ENCODE results near the gene PTCH2. TPM values are rescaled to one million over a fixed set of nuclear protein-coding genes. Genes with fewer than 3 reads are reported as not detected.

The PTCH2 gene
- total RNA-seq, 4 donors from 2014 or later = 1.2 to 2.4 (median 1.5) TPM

- H3K9me3 ChIP-seq = no peaks in the 10 kb centered on the region
- peak; percentile 83 to 85 for DNase-seq (ENCODE audit: low spot score in 2 of 2)
- H3K4me3 ChIP-seq = peak overlapping the region; percentile 33
- peaks cover 23% of the 10 kb centered on the region for H3K36me3 ChIP-seq
- TF ChIP-seq POLR2A (IDR thresholded peaks at IDR 0.05) (no peak), EP300 (IDR thresholded peaks at IDR 0.05) (no peak)
- TF ChIP-seq, protein P1, sequence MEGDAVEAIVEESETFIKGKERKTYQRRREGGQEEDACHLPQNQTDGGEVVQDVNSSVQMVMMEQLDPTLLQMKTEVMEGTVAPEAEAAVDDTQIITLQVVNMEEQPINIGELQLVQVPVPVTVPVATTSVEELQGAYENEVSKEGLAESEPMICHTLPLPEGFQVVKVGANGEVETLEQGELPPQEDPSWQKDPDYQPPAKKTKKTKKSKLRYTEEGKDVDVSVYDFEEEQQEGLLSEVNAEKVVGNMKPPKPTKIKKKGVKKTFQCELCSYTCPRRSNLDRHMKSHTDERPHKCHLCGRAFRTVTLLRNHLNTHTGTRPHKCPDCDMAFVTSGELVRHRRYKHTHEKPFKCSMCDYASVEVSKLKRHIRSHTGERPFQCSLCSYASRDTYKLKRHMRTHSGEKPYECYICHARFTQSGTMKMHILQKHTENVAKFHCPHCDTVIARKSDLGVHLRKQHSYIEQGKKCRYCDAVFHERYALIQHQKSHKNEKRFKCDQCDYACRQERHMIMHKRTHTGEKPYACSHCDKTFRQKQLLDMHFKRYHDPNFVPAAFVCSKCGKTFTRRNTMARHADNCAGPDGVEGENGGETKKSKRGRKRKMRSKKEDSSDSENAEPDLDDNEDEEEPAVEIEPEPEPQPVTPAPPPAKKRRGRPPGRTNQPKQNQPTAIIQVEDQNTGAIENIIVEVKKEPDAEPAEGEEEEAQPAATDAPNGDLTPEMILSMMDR (IDR thresholded peaks at IDR 0.05) = no peak
- H3K27me3 ChIP-seq = no peaks in the 10 kb centered on the region
- peaks cover 82% of the 10 kb centered on the region for H3K4me1 ChIP-seq
- 43% methylated on average over 6 of the region's 6 CpGs for WGBS
- H3K27ac ChIP-seq = peak overlapping the region; percentile 94
Observed at GRCh38 chr1:44808938-44809917, 33.8 kb downstream of the PTCH2 start.

GRCh38 chr1:44808063-44808937 is 34.8 kb downstream of the PTCH2 start, which contains the start of gene BTBD19:
BTBD19 (plus strand) TSS chr1:44808523; CDS start chr1:44808821, 298 bp downstream.
- Histone ChIP-seq H3K27ac (peak within 1 kb of the TSS; percentile 94), H3K4me3 (peak within 1 kb of the TSS; percentile 33), H3K9me3 (no peaks in the 10 kb centered on the region), H3K36me3 (peaks cover 32% of the 10 kb centered on the region), H3K4me1 (peaks cover 83% of the 10 kb centered on the region), H3K27me3 (no peaks in the 10 kb centered on the region)
- DNase-seq (ENCODE audit: low spot score in 2 of 2) = peak; percentile 93 to 94
- 15% methylated on average over 12 of the region's 23 CpGs for WGBS
- TF ChIP-seq POLR2AphosphoS5 (IDR thresholded peaks at IDR 0.05) (no peak), POLR2A (IDR thresholded peaks at IDR 0.05) (peak in 1 of 2 donors; percentile 51)
- TF ChIP-seq, protein P1 (IDR thresholded peaks at IDR 0.05) = no peak

DNA sequence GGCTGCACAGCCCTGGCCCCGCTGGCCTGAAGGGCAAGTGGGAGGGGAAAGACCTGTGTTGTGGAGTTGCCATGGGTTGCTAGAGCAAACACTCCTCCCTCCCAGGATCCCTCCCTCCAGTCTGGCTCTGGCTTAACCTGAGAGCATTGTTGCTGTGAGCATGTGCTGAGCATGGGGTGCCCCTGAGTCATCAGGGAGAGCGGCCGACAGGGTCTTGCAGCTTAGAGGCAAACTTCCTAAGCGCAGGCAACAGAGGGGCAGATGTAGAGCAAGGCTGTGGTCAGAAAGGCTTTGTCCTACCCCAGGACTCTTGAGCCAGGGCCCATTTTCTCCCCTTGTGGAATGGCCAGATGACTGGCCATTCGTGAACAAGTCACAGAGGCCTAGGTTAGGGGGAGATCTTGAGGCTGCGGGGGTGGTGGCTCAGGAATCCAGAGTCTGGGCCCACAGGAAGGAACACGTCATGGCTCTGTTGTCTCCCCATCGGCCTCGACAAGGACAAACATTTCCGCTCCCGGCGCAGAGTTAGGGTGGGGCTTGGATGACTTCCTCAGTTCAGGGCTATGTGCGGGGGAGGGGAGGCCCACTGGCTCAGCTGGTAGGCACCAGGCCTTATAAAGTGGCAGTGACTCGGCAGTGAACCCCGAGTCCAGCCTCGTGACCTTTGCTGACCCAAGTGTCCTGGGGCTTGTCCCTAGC is 35.5 kb downstream of the PTCH2 start:
- Histone ChIP-seq H3K9me3 (no peaks in the 10 kb centered on the region), H3K4me3 (peak overlapping the region; percentile 33), H3K27ac (peak overlapping the region; percentile 94), H3K36me3 (peaks cover 40% of the 10 kb centered on the region), H3K4me1 (peaks cover 83% of the 10 kb centered on the region), H3K27me3 (no peaks in the 10 kb centered on the region)
- 0% methylated on average over 9 of the region's 16 CpGs for WGBS
- TF ChIP-seq, protein P1 (IDR thresholded peaks at IDR 0.05) = no peak
- peak; percentile 68 to 92 (median 84) for TF ChIP-seq POLR2AphosphoS5 (IDR thresholded peaks at IDR 0.05)
- TF ChIP-seq POLR2A (IDR thresholded peaks at IDR 0.05) = peak; percentile 7 to 55
- peak; percentile 99 for DNase-seq (ENCODE audit: low spot score in 2 of 2)

DNA sequence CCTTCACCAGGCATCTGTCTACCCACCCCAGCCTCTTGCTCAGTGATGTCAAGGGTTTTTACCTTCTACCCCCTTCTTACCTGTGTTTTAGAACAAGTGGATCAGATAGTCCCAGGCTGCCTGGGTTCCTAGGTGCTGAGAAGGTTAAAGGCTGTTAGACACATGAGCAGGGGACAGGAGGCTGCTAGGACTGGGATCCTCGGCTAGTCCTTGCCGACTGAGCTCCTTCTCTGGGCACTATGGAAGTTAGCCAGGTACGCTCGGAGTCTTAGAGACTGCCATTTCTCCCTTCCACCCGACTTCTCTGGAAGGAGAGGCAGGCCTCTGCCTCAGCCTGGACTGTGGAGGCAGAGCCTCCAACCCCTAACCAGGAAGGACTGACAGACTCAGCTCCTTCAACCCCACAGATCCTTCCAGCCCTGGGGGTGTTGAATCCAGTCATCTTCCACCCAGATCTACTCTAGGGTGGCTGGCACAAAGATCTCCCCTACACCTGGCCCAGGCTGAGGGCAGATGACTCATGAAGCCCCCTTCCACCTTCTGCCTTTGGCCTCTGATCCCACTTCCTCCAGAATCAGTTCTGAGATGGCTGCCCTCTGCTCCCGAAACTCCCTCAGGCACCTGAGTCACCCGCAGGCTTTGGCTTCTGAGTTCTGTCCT is 36.2 kb downstream of the PTCH2 start, which contains the start of gene DYNLT4:
Gene DYNLT4 (minus strand): TSS at position 648 of the 660 bp plus-strand sequence. CDS start 683 bp downstream, outside the sequence.
- no peaks in the 10 kb centered on the region for H3K9me3 ChIP-seq
- TF ChIP-seq, protein P1 (IDR thresholded peaks at IDR 0.05) = no peak
- TF ChIP-seq EP300 (IDR thresholded peaks at IDR 0.05) (no peak), POLR2A (IDR thresholded peaks at IDR 0.05) (no peak), POLR2AphosphoS5 (IDR thresholded peaks at IDR 0.05) (no peak)
- WGBS = 0% methylated on average over 2 of the region's 7 CpGs
- H3K4me1 ChIP-seq = peaks cover 83% of the 10 kb centered on the region
- peak in 1 of 2 donors; percentile 62 for DNase-seq (ENCODE audit: low spot score in 2 of 2)
- peak within 1 kb of the TSS; percentile 33 for H3K4me3 ChIP-seq
- peaks cover 44% of the 10 kb centered on the region for H3K36me3 ChIP-seq
- H3K27me3 ChIP-seq = no peaks in the 10 kb centered on the region
- peak within 1 kb of the TSS; percentile 94 for H3K27ac ChIP-seq
